CD14-positive monocyte (primary cell): ENCODE results near the gene CFC1. TPM values are rescaled to one million over a fixed set of nuclear protein-coding genes. Genes with fewer than 3 reads are reported as not detected.
"Not testable (repeated sequence)": the region's sequence is repeated elsewhere in the genome, so short reads cannot be mapped to it uniquely, and the experiment has no call there.

ENCODE experiments used
- DNase-seq, 3 donors: peaks; one replicate each; pipeline ENCODE4 v3.0.0-alpha.2; 2011 to 2022
- H2AFZ ChIP-seq: 2 replicates; pipeline ENCODE4 v1.6.0; 2012; ENCODE audit warnings: mild to moderate bottlenecking, low read depth, low read length, inconsistent platforms; ENCODE audit not compliant: insufficient read depth, poor library complexity, severe bottlenecking
- H3K27ac ChIP-seq, 2 donors: 1 replicate in 1 of 2; 2 replicates in 1 of 2; pipeline ENCODE4 v1.5.1; 2012 to 2013; ENCODE audit warnings: low read length in 2 of 2, control low read depth in 1 of 2, inconsistent platforms in 1 of 2, low read depth in 1 of 2, mild to moderate bottlenecking in 1 of 2
- H3K27me3 ChIP-seq, 2 donors: one replicate each; pipeline versions ENCODE4 v1.6.0 to v1.6.1; 2011 to 2013; ENCODE audit warnings: low read length in 2 of 2; ENCODE audit not compliant: control insufficient read depth in 2 of 2, insufficient read depth in 2 of 2
- H3K36me3 ChIP-seq, 2 donors: replicated peaks in 1 of 2; 1 replicate in 1 of 2; 2 replicates in 1 of 2; pipeline versions ENCODE4 v1.5.1 to v1.6.1; 2012 to 2013; ENCODE audit warnings: low read length in 2 of 2, control low read depth in 1 of 2, inconsistent platforms in 1 of 2, mild to moderate bottlenecking in 1 of 2; ENCODE audit not compliant: insufficient read depth in 2 of 2, control insufficient read depth in 1 of 2
- H3K4me1 ChIP-seq, 2 donors: 1 replicate in 1 of 2; 2 replicates in 1 of 2; pipeline versions ENCODE4 v1.5.1 to v1.6.1; 2012 to 2013; ENCODE audit warnings: low read length in 2 of 2, control low read depth in 1 of 2, inconsistent platforms in 1 of 2, mild to moderate bottlenecking in 1 of 2, moderate library complexity in 1 of 2; ENCODE audit not compliant: insufficient read depth in 2 of 2, control insufficient read depth in 1 of 2
- H3K4me2 ChIP-seq: replicated peaks from 2 replicates; pipeline ENCODE3; 2012; ENCODE audit warnings: low read length, moderate library complexity, mild to moderate bottlenecking; ENCODE audit not compliant: poor library complexity, severe bottlenecking; ENCODE audit errors: extremely low read depth
- H3K4me3 ChIP-seq, 3 experiments: fragments of 200-600 bp in 1 of 3; sonication (generic) in 1 of 3; replicated peaks in 1 of 3; 1 replicate in 2 of 3; 2 replicates in 1 of 3; pipeline ENCODE4 v1.5.1; 2011 to 2013; ENCODE audit warnings: low read length in 3 of 3, mild to moderate bottlenecking in 3 of 3, control low read depth in 2 of 3, low read depth in 2 of 3, inconsistent platforms in 1 of 3, moderate library complexity in 1 of 3
- H3K79me2 ChIP-seq: 2 replicates; pipeline ENCODE4 v1.6.0; 2012; ENCODE audit warnings: mild to moderate bottlenecking, control low read depth, inconsistent platforms, low read length, moderate library complexity; ENCODE audit not compliant: insufficient read depth
- H3K9ac ChIP-seq: 2 replicates; pipeline ENCODE4 v1.6.0; 2017; ENCODE audit warnings: low read length, mild to moderate bottlenecking; ENCODE audit not compliant: insufficient read depth, poor library complexity, severe bottlenecking
- H3K9me3 ChIP-seq, 2 donors: replicated peaks in 1 of 2; 1 replicate in 1 of 2; 2 replicates in 1 of 2; pipeline versions ENCODE4 v1.5.1 to v1.6.1; 2012 to 2013; ENCODE audit warnings: low read length in 2 of 2, control low read depth in 1 of 2; ENCODE audit not compliant: control insufficient read depth in 1 of 2, insufficient read depth in 1 of 2
- H4K20me1 ChIP-seq: 2 replicates; pipeline ENCODE4 v1.6.0; 2012; ENCODE audit warnings: mild to moderate bottlenecking, low read length, control low read depth, moderate library complexity; ENCODE audit not compliant: insufficient read depth
- H3K27ac Mint-ChIP-seq, 7 donors: one replicate each; pipeline ENCODE4 v1.8.0; 2020; ENCODE audit warnings: mild to moderate bottlenecking in 7 of 7, mixed read lengths in 7 of 7, moderate library complexity in 6 of 7, inconsistent platforms in 2 of 7
- H3K27me3 Mint-ChIP-seq, 3 donors: one replicate each; pipeline ENCODE4 v1.8.0; 2021 to 2022; ENCODE audit warnings: low read depth in 3 of 3, mild to moderate bottlenecking in 3 of 3, mixed read lengths in 3 of 3, moderate library complexity in 3 of 3, inconsistent platforms in 1 of 3
- H3K36me3 Mint-ChIP-seq, 2 donors: one replicate each; pipeline ENCODE4 v1.8.0; 2020; ENCODE audit warnings: mixed read lengths in 2 of 2, inconsistent platforms in 1 of 2, mild to moderate bottlenecking in 1 of 2
- H3K4me1 Mint-ChIP-seq: one replicate; pipeline ENCODE4 v1.8.0; 2020; ENCODE audit warnings: mild to moderate bottlenecking, mixed read lengths
- H3K4me3 Mint-ChIP-seq, 2 donors: one replicate each; pipeline ENCODE4 v1.8.0; 2020; ENCODE audit warnings: mild to moderate bottlenecking in 2 of 2, mixed read lengths in 2 of 2, moderate library complexity in 1 of 2
- H3K9me3 Mint-ChIP-seq, 7 donors: one replicate each; pipeline ENCODE4 v1.8.0; 2020 to 2022; ENCODE audit warnings: mixed read lengths in 7 of 7, mild to moderate bottlenecking in 6 of 7, moderate library complexity in 6 of 7, inconsistent platforms in 2 of 7
- WGBS: methylation state at CpG from one replicate; pipeline ENCODE4 v1.1.5; 2013; ENCODE audit warnings: missing lambda C conversion rate; ENCODE audit not compliant: insufficient coverage; 5-methylcytosine and 5-hydroxymethylcytosine counted together
- intact Hi-C, 2 donors: fragments of 100-400 bp; cut with micrococcal nuclease; formaldehyde crosslinking; loops; one replicate each; pipeline versions ENCODE4 v1.15.0 to v1.15.1; 2023
- polyA plus RNA-seq, 3 donors: library from polyadenylated mRNA; depleted of rRNA in 1 of 3; unstranded in 2 of 3; stranded (reverse) in 1 of 3; fragments of 300-500 nt in 2 of 3; fragments of >200 nt in 1 of 3; fragmentation: Illumina TruSeq in 2 of 3; gene quantifications; 1 replicate in 2 of 3; 2 replicates in 1 of 3; pipeline ENCODE4 v1.2.3, GENCODE V29; 2012 to 2021

CFC1 gene
- polyA plus RNA-seq, 3 donors, result not detected

GRCh38 chr2:130576209-130576784 lies 23.1 kb downstream of the CFC1 start:
- H3K9ac ChIP-seq, H3K27me3 Mint-ChIP-seq, H3K4me3 ChIP-seq, H3K27ac Mint-ChIP-seq, H3K4me1 Mint-ChIP-seq, H3K9me3 Mint-ChIP-seq, H3K36me3 Mint-ChIP-seq, H3K79me2 ChIP-seq, H3K4me2 ChIP-seq, H3K27me3 ChIP-seq, H3K36me3 ChIP-seq, H3K4me3 Mint-ChIP-seq, H3K27ac ChIP-seq, H2AFZ ChIP-seq, H4K20me1 ChIP-seq, DNase-seq, intact Hi-C loops, H3K4me1 ChIP-seq, H3K9me3 ChIP-seq: not testable (repeated sequence)
- WGBS, result no CpG with 5 or more reads among the region's 8 CpGs

- H3K4me1 ChIP-seq, H3K36me3 ChIP-seq, H3K4me2 ChIP-seq, H3K79me2 ChIP-seq, H3K27me3 ChIP-seq, intact Hi-C loops, H4K20me1 ChIP-seq, H3K4me3 Mint-ChIP-seq, H2AFZ ChIP-seq, H3K9me3 ChIP-seq, H3K27me3 Mint-ChIP-seq, H3K27ac Mint-ChIP-seq, H3K27ac ChIP-seq, H3K9ac ChIP-seq, DNase-seq, H3K36me3 Mint-ChIP-seq, H3K4me1 Mint-ChIP-seq, H3K4me3 ChIP-seq, H3K9me3 Mint-ChIP-seq: not testable (repeated sequence)
- WGBS, result no CpG with 5 or more reads among the region's 13 CpGs
Measured at GRCh38 chr2:130574230-130574629, 25.1 kb downstream of the CFC1 start.

GRCh38 chr2:130571929-130572328 lies 27.4 kb downstream of the CFC1 start:
- H3K4me1 ChIP-seq, H3K4me3 ChIP-seq, intact Hi-C loops, H3K4me2 ChIP-seq, H3K27ac Mint-ChIP-seq, H3K4me3 Mint-ChIP-seq, H3K9ac ChIP-seq, H3K9me3 Mint-ChIP-seq, H3K9me3 ChIP-seq, H3K27me3 ChIP-seq, H3K4me1 Mint-ChIP-seq, H2AFZ ChIP-seq, H4K20me1 ChIP-seq, H3K36me3 ChIP-seq, H3K79me2 ChIP-seq, H3K36me3 Mint-ChIP-seq, DNase-seq, H3K27me3 Mint-ChIP-seq, H3K27ac ChIP-seq: not testable (repeated sequence)
- WGBS, result no CpG with 5 or more reads among the region's 3 CpGs

- H3K4me1 Mint-ChIP-seq, intact Hi-C loops, H4K20me1 ChIP-seq, H3K36me3 ChIP-seq, H3K9me3 ChIP-seq, H3K79me2 ChIP-seq, H3K9me3 Mint-ChIP-seq, DNase-seq, H3K4me3 ChIP-seq, H3K27me3 Mint-ChIP-seq, H3K4me3 Mint-ChIP-seq, H3K4me1 ChIP-seq, H3K4me2 ChIP-seq, H3K27ac Mint-ChIP-seq, H3K27me3 ChIP-seq, H3K27ac ChIP-seq, H2AFZ ChIP-seq, H3K36me3 Mint-ChIP-seq, H3K9ac ChIP-seq: not testable (repeated sequence)
- WGBS, result no CpG with 5 or more reads among the region's 4 CpGs
Measured at GRCh38 chr2:130566165-130566564, 33.2 kb downstream of the CFC1 start.
